Activated T-helper 9 cell treated with anti-CD3 and anti-CD28 coated beads, Interleukin-2, amount 50 U/mL, for 16 hours (primary cell): Measurements from ENCODE around the gene RPL39L.

Source experiments
- DNase-seq: peaks from one replicate; pipeline ENCODE4 v3.0.0-alpha.2; 2020; ENCODE audit warnings: low read depth

RPL39L gene

GRCh38 chr3:187093320-187093719, 46.0 kb downstream of the RPL39L start:
- DNase-seq: no peak

GRCh38 chr3:187088701-187089100, 50.6 kb downstream of the RPL39L start:
- DNase-seq: no peak

- no peak for DNase-seq
Measured at GRCh38 chr3:187086831-187087230, 52.5 kb downstream of the RPL39L start.

GRCh38 chr3:187085933-187086332, 53.4 kb downstream of the RPL39L start:
- DNase-seq: no peak

- DNase-seq: no peak
Measured at GRCh38 chr3:187085021-187085666, 54.2 kb downstream of the RPL39L start.

- no peak for DNase-seq
Measured at GRCh38 chr3:187084580-187084979, 54.7 kb downstream of the RPL39L start.

- no peak for DNase-seq
Measured at GRCh38 chr3:187084126-187084525, 55.2 kb downstream of the RPL39L start.

- no peak for DNase-seq
Measured at GRCh38 chr3:187082758-187083375, 56.4 kb downstream of the RPL39L start.

GRCh38 chr3:187080799-187081450, 58.4 kb downstream of the RPL39L start:
- DNase-seq: no peak

- DNase-seq: no peak
Measured at GRCh38 chr3:187079090-187080022, 59.9 kb downstream of the RPL39L start.

- DNase-seq: no peak
Measured at GRCh38 chr3:187077537-187077936, 61.8 kb downstream of the RPL39L start.

GRCh38 chr3:187077085-187077484, 62.2 kb downstream of the RPL39L start:
- DNase-seq: no peak

GRCh38 chr3:187076297-187076696, 63.0 kb downstream of the RPL39L start:
- no peak for DNase-seq

- DNase-seq: no peak
Measured at GRCh38 chr3:187074846-187075245, 64.5 kb downstream of the RPL39L start.

- no peak for DNase-seq
Measured at GRCh38 chr3:187073581-187074098, 65.7 kb downstream of the RPL39L start.

- no peak for DNase-seq
Measured at GRCh38 chr3:187072511-187072910, 66.8 kb downstream of the RPL39L start.

GRCh38 chr3:187072102-187072501, 67.2 kb downstream of the RPL39L start:
- DNase-seq: no peak
